Fibroblast of villous mesenchyme (primary cell): ENCODE results near the gene ZBTB7A. TPM values are rescaled to one million over a fixed set of nuclear protein-coding genes. Genes with fewer than 3 reads are reported as not detected.

ENCODE experiments used
- DNase-seq: peaks from one replicate; pipeline ENCODE4 v3.0.0-alpha.2; 2010; ENCODE audit warnings: low read depth
- H3K4me3 ChIP-seq: 2 replicates; pipeline ENCODE4 v1.5.1; 2011; ENCODE audit warnings: low read depth, mild to moderate bottlenecking, low read length
- total RNA-seq: library from RNA; depleted of rRNA; stranded (reverse); fragments of >200 nt; gene quantifications from 2 replicates; pipeline ENCODE4 v1.2.3, GENCODE V29; 2012
- TF ChIP-seq, protein P1 (sequence below): IDR thresholded peaks from 2 replicates; pipeline ENCODE4 v1.5.1; 2012; ENCODE audit warnings: low read depth, mild to moderate bottlenecking, low read length; ENCODE audit not compliant: insufficient read depth

ZBTB7A gene
- total RNA-seq, 1 donor = 31.5 TPM

DNA sequence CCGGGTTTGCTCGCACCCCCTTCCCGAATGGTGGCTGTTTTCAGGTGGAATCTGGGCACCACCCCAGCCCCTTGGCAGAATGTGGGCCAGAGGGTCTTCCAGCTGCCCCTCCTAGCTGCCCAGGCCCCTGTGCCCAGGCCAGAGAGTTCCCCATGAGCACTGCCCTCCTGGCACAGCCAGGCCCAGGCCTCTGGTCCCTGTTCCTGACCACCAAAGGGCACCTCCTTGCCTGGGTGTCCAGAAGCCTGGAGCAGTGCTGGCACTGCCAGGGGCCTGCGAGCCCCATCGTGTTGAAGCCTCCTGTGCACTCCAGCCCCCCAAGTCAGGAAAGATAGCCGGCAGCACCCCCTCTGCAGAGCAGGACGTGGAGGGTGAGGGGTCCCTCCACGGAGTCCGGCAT lies 35.7 kb downstream of the ZBTB7A start:
- no peak overlapping the region for H3K4me3 ChIP-seq
- TF ChIP-seq, protein P1, sequence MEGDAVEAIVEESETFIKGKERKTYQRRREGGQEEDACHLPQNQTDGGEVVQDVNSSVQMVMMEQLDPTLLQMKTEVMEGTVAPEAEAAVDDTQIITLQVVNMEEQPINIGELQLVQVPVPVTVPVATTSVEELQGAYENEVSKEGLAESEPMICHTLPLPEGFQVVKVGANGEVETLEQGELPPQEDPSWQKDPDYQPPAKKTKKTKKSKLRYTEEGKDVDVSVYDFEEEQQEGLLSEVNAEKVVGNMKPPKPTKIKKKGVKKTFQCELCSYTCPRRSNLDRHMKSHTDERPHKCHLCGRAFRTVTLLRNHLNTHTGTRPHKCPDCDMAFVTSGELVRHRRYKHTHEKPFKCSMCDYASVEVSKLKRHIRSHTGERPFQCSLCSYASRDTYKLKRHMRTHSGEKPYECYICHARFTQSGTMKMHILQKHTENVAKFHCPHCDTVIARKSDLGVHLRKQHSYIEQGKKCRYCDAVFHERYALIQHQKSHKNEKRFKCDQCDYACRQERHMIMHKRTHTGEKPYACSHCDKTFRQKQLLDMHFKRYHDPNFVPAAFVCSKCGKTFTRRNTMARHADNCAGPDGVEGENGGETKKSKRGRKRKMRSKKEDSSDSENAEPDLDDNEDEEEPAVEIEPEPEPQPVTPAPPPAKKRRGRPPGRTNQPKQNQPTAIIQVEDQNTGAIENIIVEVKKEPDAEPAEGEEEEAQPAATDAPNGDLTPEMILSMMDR = no peak
- DNase-seq = no peak

DNA sequence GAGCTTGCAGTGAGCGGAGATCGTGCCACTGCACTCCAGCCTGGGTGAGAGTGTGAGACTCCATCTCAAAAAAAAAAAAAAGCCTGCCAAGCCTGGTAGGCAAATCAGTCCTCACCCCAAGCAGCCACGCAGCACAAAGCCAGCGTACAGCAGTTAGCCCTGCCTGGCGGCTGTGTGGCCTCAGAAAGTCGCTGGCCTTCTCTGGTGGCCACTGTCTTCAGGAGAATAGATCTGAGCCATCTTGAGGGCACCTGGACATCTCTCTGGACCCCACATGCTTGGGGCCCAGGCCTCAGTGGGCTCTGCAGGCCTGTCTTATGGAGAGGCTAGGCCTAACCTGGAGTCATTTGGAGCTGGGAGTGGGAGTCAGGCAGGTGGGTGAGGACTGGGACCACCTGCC lies 36.1 kb downstream of the ZBTB7A start:
- DNase-seq = no peak
- TF ChIP-seq, protein P1 = no peak
- no peak overlapping the region for H3K4me3 ChIP-seq

DNA sequence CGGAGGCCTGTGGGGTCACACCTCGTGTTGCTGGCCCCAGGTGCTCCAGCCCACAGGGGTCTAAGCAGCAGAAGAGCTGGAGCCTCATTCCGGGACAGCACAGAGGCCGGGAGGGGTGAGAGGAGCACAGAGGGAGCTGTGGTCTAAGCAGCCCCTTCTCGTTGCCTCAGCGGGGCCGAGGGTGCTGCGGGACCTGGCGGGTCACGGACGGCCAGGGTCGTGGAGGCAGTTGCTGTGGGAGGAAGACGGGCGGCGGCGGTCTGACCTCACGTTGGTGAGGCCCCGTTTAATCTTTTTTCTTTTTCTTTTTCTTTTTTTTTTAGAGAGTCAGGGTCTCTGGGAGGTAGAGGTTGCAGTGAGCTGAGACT lies 37.5 kb downstream of the ZBTB7A start:
- DNase-seq = no peak
- no peak overlapping the region for H3K4me3 ChIP-seq
- TF ChIP-seq, protein P1 = no peak

DNA sequence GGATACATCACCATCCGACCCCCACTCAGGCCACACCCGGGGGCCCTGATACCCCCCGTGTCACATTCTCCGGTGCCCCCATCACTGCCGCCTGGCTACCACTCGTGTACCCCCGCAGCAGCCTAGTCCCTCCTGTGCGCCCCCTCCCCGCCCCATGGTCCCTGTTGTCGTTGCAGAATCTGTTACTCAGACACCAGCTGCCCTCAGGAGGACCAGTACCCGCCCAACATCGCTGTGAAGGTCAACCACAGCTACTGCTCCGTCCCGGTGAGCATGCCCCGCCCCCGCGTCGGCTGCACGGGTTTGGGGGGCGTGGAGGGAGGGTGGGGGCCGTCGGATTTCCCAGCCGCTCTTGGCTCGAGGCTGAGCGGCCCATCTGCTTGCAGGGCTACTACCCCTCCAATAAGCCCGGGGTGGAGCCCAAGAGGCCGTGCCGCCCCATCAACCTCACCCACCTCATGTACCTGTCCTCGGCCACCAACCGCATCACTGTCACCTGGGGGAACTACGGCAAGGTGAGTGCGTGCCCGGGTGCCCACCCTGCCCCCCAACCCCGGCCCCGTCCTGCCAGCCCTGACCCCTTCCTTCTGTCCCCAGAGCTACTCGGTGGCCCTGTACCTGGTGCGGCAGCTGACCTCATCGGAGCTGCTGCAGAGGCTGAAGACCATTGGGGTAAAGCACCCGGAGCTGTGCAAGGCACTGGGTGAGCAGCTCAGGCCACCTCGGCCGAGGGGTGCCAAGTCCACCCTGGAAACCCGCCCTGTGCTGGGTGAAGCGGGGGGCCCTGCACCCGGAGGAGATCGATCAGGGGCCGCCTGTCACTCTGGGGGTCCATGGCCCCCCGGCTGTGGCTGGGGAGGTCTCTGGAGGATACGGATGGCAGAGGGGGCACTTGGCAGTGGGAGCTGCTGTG lies 38.1 kb downstream of the ZBTB7A start:
- TF ChIP-seq, protein P1 = no peak
- H3K4me3 ChIP-seq = no peak overlapping the region
- no peak for DNase-seq

DNA sequence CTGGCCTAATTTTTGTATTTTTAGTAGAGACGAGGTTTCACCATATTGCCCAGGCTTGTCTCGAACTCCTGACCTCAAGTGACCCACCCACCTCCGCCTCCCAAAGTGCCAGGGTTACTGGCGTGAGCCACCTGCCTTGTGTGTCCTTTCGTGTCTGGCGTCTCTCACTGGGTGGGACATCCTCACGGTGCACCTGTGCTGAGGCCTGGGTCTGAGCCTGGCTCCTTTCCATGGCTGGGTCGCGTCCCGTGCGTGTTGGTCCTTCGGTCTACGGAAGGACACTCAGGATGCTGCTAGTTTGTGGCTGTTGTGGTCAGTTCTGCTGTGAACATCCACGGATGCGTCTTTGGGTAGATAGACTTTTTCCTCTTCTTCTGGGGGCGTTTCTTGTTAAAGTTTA lies 39.6 kb downstream of the ZBTB7A start:
- DNase-seq = no peak
- no peak overlapping the region for H3K4me3 ChIP-seq
- TF ChIP-seq, protein P1 = no peak

DNA sequence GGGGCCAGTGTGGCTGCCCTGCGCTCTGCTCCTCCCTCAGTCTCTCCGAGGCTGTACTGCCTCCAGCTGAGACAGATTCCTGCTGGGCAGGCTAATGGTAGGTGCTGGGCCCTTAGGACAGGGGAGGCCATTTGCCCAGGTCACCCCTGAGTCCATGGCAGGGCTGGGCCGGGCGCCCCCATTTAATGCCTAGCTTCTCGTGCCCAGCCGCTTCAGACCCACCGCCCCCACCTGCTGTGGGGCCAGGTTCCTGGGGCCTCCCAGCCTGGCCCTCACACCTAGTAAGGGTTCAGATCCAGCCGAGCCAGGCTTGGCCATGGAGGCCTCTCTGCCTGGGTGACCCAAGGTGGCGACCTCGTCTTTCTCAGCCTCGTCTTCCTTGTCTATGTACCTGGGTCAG lies 41.4 kb downstream of the ZBTB7A start:
- DNase-seq = no peak
- no peak overlapping the region for H3K4me3 ChIP-seq
- TF ChIP-seq, protein P1 = no peak
